Left forelimb (tissue), 1 donor: ENCODE results near the gene ASMTL.

Experiments
- DNase-seq: peaks from one replicate; pipeline ENCODE4 v3.0.0-alpha.2; 2018; ENCODE audit warnings: low spot score

Gene ASMTL

GRCh38 chrX:1403228-1403627 lies 49.5 kb downstream of the ASMTL start:
- DNase-seq, result no peak

GRCh38 chrX:1401611-1402430 lies 50.9 kb downstream of the ASMTL start:
- DNase-seq, result no peak

GRCh38 chrX:1400742-1401471 lies 51.8 kb downstream of the ASMTL start:
- no peak for DNase-seq

GRCh38 chrX:1400049-1400448 lies 52.7 kb downstream of the ASMTL start:
- DNase-seq, result no peak

- no peak for DNase-seq
Measured at GRCh38 chrX:1398431-1399340, 54.0 kb downstream of the ASMTL start.

GRCh38 chrX:1397441-1398270 lies 55.1 kb downstream of the ASMTL start:
- DNase-seq, result no peak

- DNase-seq, result no peak
Measured at GRCh38 chrX:1397001-1397400, 55.7 kb downstream of the ASMTL start.

- no peak for DNase-seq
Measured at GRCh38 chrX:1395646-1396216, 57.0 kb downstream of the ASMTL start.

- no peak for DNase-seq
Measured at GRCh38 chrX:1394731-1395501, 57.8 kb downstream of the ASMTL start.

- DNase-seq, result no peak
Measured at GRCh38 chrX:1393871-1394615, 58.7 kb downstream of the ASMTL start.

- DNase-seq, result peak; percentile 88
Measured at GRCh38 chrX:1392376-1393068, 60.2 kb downstream of the ASMTL start.

- peak; percentile 100 for DNase-seq
Measured at GRCh38 chrX:1391707-1392375, 60.9 kb downstream of the ASMTL start, which contains the start of gene SLC25A6. Gene SLC25A6 (minus strand): TSS chrX:1392113. CDS start chrX:1392009, 104 bp downstream.

- DNase-seq, result no peak
Measured at GRCh38 chrX:1391370-1391706, 61.4 kb downstream of the ASMTL start.

GRCh38 chrX:1390621-1391369 lies 61.9 kb downstream of the ASMTL start:
- no peak for DNase-seq

- no peak for DNase-seq
Measured at GRCh38 chrX:1389993-1390285, 62.8 kb downstream of the ASMTL start.

GRCh38 chrX:1389181-1389992 lies 63.3 kb downstream of the ASMTL start:
- DNase-seq, result no peak

GRCh38 chrX:1388651-1389050 lies 64.1 kb downstream of the ASMTL start:
- no peak for DNase-seq
